Psoas muscle (tissue), 8 donors: Measurements from ENCODE around the gene ATCAY. TPM values are rescaled to one million over a fixed set of nuclear protein-coding genes. Genes with fewer than 3 reads are reported as not detected.
A peak's percentile ranks its signal among the peaks of the same experiment; 100 is the strongest.

Experiments
- ATAC-seq, 4 donors: fragments of 200-7000 bp; cut with Tn5 transposase; one replicate each; pipeline ENCODE4 v1.9.1; 2020; ENCODE audit warnings: moderate library complexity in 3 of 4, mild to moderate bottlenecking in 2 of 4
- DNase-seq, 2 donors: peaks; one replicate each; pipeline ENCODE4 v3.0.0-alpha.2; 2020
- H3K27ac ChIP-seq: fragments of 200-600 bp; one replicate; pipeline ENCODE4 v1.8.0; 2022
- H3K27me3 ChIP-seq, 3 donors: fragments of 200-600 bp in 1 of 3; one replicate each; pipeline versions ENCODE4 v1.6.1 to v1.8.0; 2013 to 2022; ENCODE audit warnings: low read length in 2 of 3, mild to moderate bottlenecking in 2 of 3, moderate library complexity in 1 of 3; ENCODE audit not compliant: insufficient read depth in 3 of 3
- H3K36me3 ChIP-seq, 2 donors: fragments of 200-600 bp in 1 of 2; one replicate each; pipeline versions ENCODE4 v1.6.1 to v1.8.0; 2013 to 2022; ENCODE audit warnings: low read depth in 1 of 2, mild to moderate bottlenecking in 1 of 2, moderate library complexity in 1 of 2; ENCODE audit not compliant: insufficient read depth in 1 of 2
- H3K4me1 ChIP-seq: fragments of 200-600 bp; one replicate; pipeline ENCODE4 v1.8.0; 2022
- H3K4me3 ChIP-seq: fragments of 200-600 bp; one replicate; pipeline ENCODE4 v1.8.0; 2022; ENCODE audit warnings: mild to moderate bottlenecking
- H3K9me3 ChIP-seq: fragments of 200-600 bp; one replicate; pipeline ENCODE4 v1.8.0; 2022
- WGBS, 3 donors: extraction: QIAGEN DNeasy Blood & Tissue Kit; methylation state at CpG; one replicate each; pipeline versions ENCODE4 v1.1.6 to v1.1.7; 2013; 5-methylcytosine and 5-hydroxymethylcytosine counted together
- intact Hi-C, 2 donors: fragments of 100-400 bp; cut with DNase I; formaldehyde crosslinking; loops; one replicate each; pipeline versions ENCODE4 v1.11.0 to v1.14.2; 2022
- polyA plus RNA-seq, 3 donors: library from polyadenylated mRNA; stranded (reverse); fragments of 200-250 nt; gene quantifications; one replicate each; pipeline ENCODE4 v1.2.3, GENCODE V29; 2013
- total RNA-seq, 4 donors: library from RNA; stranded (reverse); fragmentation: NEBNext Ultra II Directional in 2 of 4; extraction: Animal tissue kit (Norgen Biotek cat#: 25700) in 2 of 4; gene quantifications; one replicate each; pipeline versions ENCODE4 v1.2.1 to v1.2.4, GENCODE V29; 2021 to 2023
- TF ChIP-seq, protein P1 (sequence below): fragments of 200-600 bp; IDR thresholded peaks from one replicate; pipeline ENCODE4 v1.8.0; 2022; ENCODE audit warnings: antibody characterized with exemption
- donor health status: healthy with polysubstance abuse.
- donor health status: DM: no; HTN: no; CAD: no; lungs with moderate emphysema.
- donor health status: Bipolar disorder and iron deficiency.
- donor health status: healthy.
- donor health status: DM: yes; HTN: yes; CAD: no.
- donor health status: DM: no; HTN: no; CAD: no.
- donor health status: DM: no; HTN: no; CAD: no.
- donor health status: DM: yes; HTN: yes; CAD: no.

The ATCAY gene
- total and polyA plus RNA-seq, 7 donors = 0.04 TPM; not detected in 6

- 36 to 76% (median 43%) methylated on average over 8 of the region's 8 CpGs for WGBS, 3 donors
- H3K4me1 ChIP-seq = peaks cover 10% of the 10 kb centered on the region
- intact Hi-C loops = no loop called here
- DNase-seq (no peak), ATAC-seq (peak in 1 of 4 donors; percentile 6)
- no peaks in the 10 kb centered on the region for H3K27me3 ChIP-seq
- peak overlapping the region; percentile 58 for H3K27ac ChIP-seq
- H3K4me3 ChIP-seq = no peak overlapping the region
- H3K9me3 ChIP-seq = no peaks in the 10 kb centered on the region
- TF ChIP-seq, protein P1, sequence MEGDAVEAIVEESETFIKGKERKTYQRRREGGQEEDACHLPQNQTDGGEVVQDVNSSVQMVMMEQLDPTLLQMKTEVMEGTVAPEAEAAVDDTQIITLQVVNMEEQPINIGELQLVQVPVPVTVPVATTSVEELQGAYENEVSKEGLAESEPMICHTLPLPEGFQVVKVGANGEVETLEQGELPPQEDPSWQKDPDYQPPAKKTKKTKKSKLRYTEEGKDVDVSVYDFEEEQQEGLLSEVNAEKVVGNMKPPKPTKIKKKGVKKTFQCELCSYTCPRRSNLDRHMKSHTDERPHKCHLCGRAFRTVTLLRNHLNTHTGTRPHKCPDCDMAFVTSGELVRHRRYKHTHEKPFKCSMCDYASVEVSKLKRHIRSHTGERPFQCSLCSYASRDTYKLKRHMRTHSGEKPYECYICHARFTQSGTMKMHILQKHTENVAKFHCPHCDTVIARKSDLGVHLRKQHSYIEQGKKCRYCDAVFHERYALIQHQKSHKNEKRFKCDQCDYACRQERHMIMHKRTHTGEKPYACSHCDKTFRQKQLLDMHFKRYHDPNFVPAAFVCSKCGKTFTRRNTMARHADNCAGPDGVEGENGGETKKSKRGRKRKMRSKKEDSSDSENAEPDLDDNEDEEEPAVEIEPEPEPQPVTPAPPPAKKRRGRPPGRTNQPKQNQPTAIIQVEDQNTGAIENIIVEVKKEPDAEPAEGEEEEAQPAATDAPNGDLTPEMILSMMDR = no peak
- peaks cover 16 to 59% of the 10 kb centered on the region in 2 donors for H3K36me3 ChIP-seq
Measured at GRCh38 chr19:3975144-3975543, 94.7 kb downstream of the ATCAY start.

- H3K4me3 ChIP-seq = no peak overlapping the region
- H3K27ac ChIP-seq = peak overlapping the region; percentile 58
- intact Hi-C loops = no loop called here
- no peaks in the 10 kb centered on the region for H3K9me3 ChIP-seq
- peaks cover 10% of the 10 kb centered on the region for H3K4me1 ChIP-seq
- ATAC-seq (peak in 1 of 4 donors; percentile 1), DNase-seq (no peak)
- 69 to 81% (median 69%) methylated on average over 14 of the region's 14 CpGs for WGBS, 3 donors
- TF ChIP-seq, protein P1 = no peak
- H3K27me3 ChIP-seq = no peaks in the 10 kb centered on the region
- peaks cover 19 to 64% of the 10 kb centered on the region in 2 donors for H3K36me3 ChIP-seq
Measured at GRCh38 chr19:3975637-3976087, 95.2 kb downstream of the ATCAY start.

- Histone ChIP-seq H3K4me1 (peaks cover 10% of the 10 kb centered on the region), H3K9me3 (no peaks in the 10 kb centered on the region), H3K27me3 (no peaks in the 10 kb centered on the region), H3K4me3 (no peak overlapping the region), H3K27ac (peak overlapping the region; percentile 58), H3K36me3 (peaks cover 19 to 74% of the 10 kb centered on the region in 2 donors)
- ATAC-seq = peak; percentile 12 to 77 (median 50)
- intact Hi-C loops = no loop called here
- TF ChIP-seq, protein P1 = no peak
- 86 to 89% (median 86%) methylated on average over 29 of the region's 29 CpGs for WGBS, 3 donors
- peak; percentile 37 to 92 for DNase-seq
Measured at GRCh38 chr19:3976495-3977241, 96.2 kb downstream of the ATCAY start.

Other genes starting within 250 kb of the ATCAY start
- gene PIP5K1C, start 180.2 kb upstream of the ATCAY start, total RNA-seq = 10 to 100 TPM; 13.5 to 22.4 (median 17.9) TPM
- gene PIP5K1C, start 180.2 kb upstream of the ATCAY start, polyA plus RNA-seq = 10 to 100 TPM in 1 of 3 donors, 1 to 10 TPM in 2; 8.7 to 20.7 (median 9.9) TPM
- 1 to 10 TPM in 1 of 4 donors, under 1 TPM in 2, not detected in 1; 0.49 to 2.7 (median 0.99) TPM for gene TJP3, start 172.3 kb upstream of the ATCAY start, total RNA-seq
- gene TJP3, start 172.3 kb upstream of the ATCAY start, polyA plus RNA-seq = under 1 TPM; 0.21 to 0.46 (median 0.32) TPM
- gene APBA3, start 119.0 kb upstream of the ATCAY start, total RNA-seq = 10 to 100 TPM; 17.7 to 23.6 (median 18.4) TPM
- 10 to 100 TPM; 19.4 to 30.1 (median 23.6) TPM for gene APBA3, start 119.0 kb upstream of the ATCAY start, polyA plus RNA-seq
- 10 to 100 TPM; 35.2 to 68.8 (median 49.7) TPM for gene MRPL54, start 118.0 kb upstream of the ATCAY start, total RNA-seq
- gene MRPL54, start 118.0 kb upstream of the ATCAY start, polyA plus RNA-seq = 10 to 100 TPM; 40.9 to 81.3 (median 77.7) TPM
- not detected for gene RAX2, start 108.5 kb upstream of the ATCAY start, total RNA-seq
- not detected for gene RAX2, start 108.5 kb upstream of the ATCAY start, polyA plus RNA-seq
- under 1 TPM; 0.32 to 0.68 (median 0.51) TPM for gene MATK, start 94.3 kb upstream of the ATCAY start, total RNA-seq
- under 1 TPM; 0.16 to 0.24 (median 0.17) TPM for gene MATK, start 94.3 kb upstream of the ATCAY start, polyA plus RNA-seq
- not detected for gene ZFR2, start 11.6 kb upstream of the ATCAY start, total RNA-seq
- not detected for gene ZFR2, start 11.6 kb upstream of the ATCAY start, polyA plus RNA-seq
- gene NMRK2, start 52.4 kb downstream of the ATCAY start, total RNA-seq = 100 to 1,000 TPM in 1 of 4 donors, 10 to 100 TPM in 2, 1 to 10 TPM in 1; 9.0 to 755 (median 89.4) TPM
- 100 to 1,000 TPM in 2 of 3 donors, 10 to 100 TPM in 1; 45.2 to 636 (median 602) TPM for gene NMRK2, start 52.4 kb downstream of the ATCAY start, polyA plus RNA-seq
- 100 to 1,000 TPM in 3 of 4 donors, 10 to 100 TPM in 1; 92.6 to 142 (median 105) TPM for gene DAPK3, start 90.4 kb downstream of the ATCAY start, total RNA-seq
- 100 to 1,000 TPM; 148 to 176 (median 165) TPM for gene DAPK3, start 90.4 kb downstream of the ATCAY start, polyA plus RNA-seq
- gene EEF2, start 104.8 kb downstream of the ATCAY start, total RNA-seq = 1,000 to 10,000 TPM; 2,332 to 3,628 (median 2,726) TPM
- gene EEF2, start 104.8 kb downstream of the ATCAY start, polyA plus RNA-seq = 1,000 to 10,000 TPM; 1,416 to 1,891 (median 1,484) TPM
- gene PIAS4, start 127.1 kb downstream of the ATCAY start, total RNA-seq = 10 to 100 TPM; 14.6 to 27.2 (median 17.0) TPM
- 10 to 100 TPM; 12.7 to 21.8 (median 14.6) TPM for gene PIAS4, start 127.1 kb downstream of the ATCAY start, polyA plus RNA-seq
- gene ZBTB7A, start 186.2 kb downstream of the ATCAY start, total RNA-seq = 10 to 100 TPM; 25.7 to 55.9 (median 45.7) TPM
- 10 to 100 TPM; 18.5 to 20.3 (median 20.0) TPM for gene ZBTB7A, start 186.2 kb downstream of the ATCAY start, polyA plus RNA-seq
- gene MAP2K2, start 243.4 kb downstream of the ATCAY start, total RNA-seq = 100 to 1,000 TPM; 136 to 192 (median 151) TPM
- gene MAP2K2, start 243.4 kb downstream of the ATCAY start, polyA plus RNA-seq = 100 to 1,000 TPM; 189 to 290 (median 207) TPM